Measurements from ENCODE around the gene EXOC4. TPM values are rescaled to one million over a fixed set of nuclear protein-coding genes. Genes with fewer than 3 reads are reported as not detected.

EXOC4 gene
- total and polyA plus RNA-seq, 2 of the 13 experiments (the other 11 are each of a cell fraction or from before 2014, with no cell fraction given): 22.5 to 39.0 TPM

- CTCF ChIA-PET (ENCODE audit: low intra/inter-chr PET ratio, low total read pairs): no interaction called here
- in situ Hi-C loops (cut with HindIII; ENCODE audit: extremely low pct_ligation_motif_present, low pct_unique_long_range_greater_than_20kb) (no loop called here), intact Hi-C loops (cut with micrococcal nuclease; ENCODE audit: unreplicated experiment) (no loop called here)
- no TSS peak for BruUV-seq (replicated peaks)
- Histone ChIP-seq H2AFZ (ENCODE audit: low read length) (no peak overlapping the region), H3K79me2 (ENCODE audit: insufficient read depth, low read length) (no peaks in the 10 kb centered on the region), H3K4me3 (replicated peaks in 1 of 3; ENCODE audit: insufficient read depth in 1 of 3, low read depth in 2 of 3, low read length in 3 of 3) (no peak overlapping the region), H4K20me1 (ENCODE audit: insufficient read depth, low read length) (no peaks in the 10 kb centered on the region), H3K27me3 (ENCODE audit: control insufficient read depth in 1 of 2, insufficient read depth in 2 of 2, low read length in 2 of 2) (no peaks in the 10 kb centered on the region), H3K9ac (ENCODE audit: insufficient read depth, low read depth, low read length) (no peak overlapping the region), H3K4me1 (ENCODE audit: insufficient read depth, low read length) (no peaks in the 10 kb centered on the region), H3K36me3 (replicated peaks in 1 of 2; ENCODE audit: control insufficient read depth in 1 of 2, insufficient read depth in 2 of 2, low read length in 2 of 2) (peaks cover 4 to 17% of the 10 kb centered on the region in 2 experiments; a peak in 4 of 5 replicates), H3K4me2 (ENCODE audit: low read depth, low read length) (no peak overlapping the region), H3K27ac (ENCODE audit: extremely low read length, insufficient read depth, low read length) (no peak overlapping the region), H3K9me3 (ENCODE audit: low read length) (no peaks in the 10 kb centered on the region)
- TF ChIP-seq BRF2 (CRISPR knock-in tag; IDR thresholded peaks at IDR 0.05): no peak
- no peak for TF ChIP-seq NFIC (IDR thresholded peaks at IDR 0.05; ENCODE audit: low read length)
- no peak for TF ChIP-seq HNF1A (IDR thresholded peaks at IDR 0.05; ENCODE audit: low read depth)
- no peak for TF ChIP-seq HNF1A (CRISPR knock-in tag; IDR thresholded peaks at IDR 0.05; ENCODE audit: borderline replicate concordance)
- TF ChIP-seq ZBTB25 (CRISPR knock-in tag; IDR thresholded peaks at IDR 0.05): no peak
- no peak for TF ChIP-seq RNF2 (conservative IDR thresholded peaks at IDR 0.05; ENCODE audit: low read depth)
- no peak for TF ChIP-seq MYC (CRISPR knock-in tag; IDR thresholded peaks at IDR 0.05; ENCODE audit: borderline replicate concordance)
- 94% methylated on average over 3 of the region's 3 CpGs for WGBS (ENCODE audit: low lambda C conversion rate)
- FAIRE-seq (no peak), DNase-seq (ENCODE audit: low spot score) (no peak), ATAC-seq (no peak)
- POLR2A ChIA-PET: no interaction called here
These were observed 37.9 kb downstream of the EXOC4 start for GRCh38 chr7:133290676-133291333.

All from HepG2 (cell line).